IPS DF 4.7 (cell line): ENCODE measurements around the gene TP53TG3.
"Not testable (repeated sequence)": the region's sequence is repeated elsewhere in the genome, so short reads cannot be mapped to it uniquely, and the experiment has no call there.

Experiments used
- DNase-seq: peaks from one replicate; pipeline ENCODE4 v3.0.0-alpha.2; 2013; ENCODE audit warnings: low spot score; ENCODE audit errors: extremely low read depth

Gene TP53TG3, protein sequence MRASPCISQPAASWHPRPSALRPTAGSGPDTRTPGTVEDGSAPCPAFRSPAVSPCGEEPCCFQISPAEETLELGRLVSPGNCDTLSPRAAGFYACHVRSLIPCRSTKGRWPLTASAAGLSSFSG

DNA sequence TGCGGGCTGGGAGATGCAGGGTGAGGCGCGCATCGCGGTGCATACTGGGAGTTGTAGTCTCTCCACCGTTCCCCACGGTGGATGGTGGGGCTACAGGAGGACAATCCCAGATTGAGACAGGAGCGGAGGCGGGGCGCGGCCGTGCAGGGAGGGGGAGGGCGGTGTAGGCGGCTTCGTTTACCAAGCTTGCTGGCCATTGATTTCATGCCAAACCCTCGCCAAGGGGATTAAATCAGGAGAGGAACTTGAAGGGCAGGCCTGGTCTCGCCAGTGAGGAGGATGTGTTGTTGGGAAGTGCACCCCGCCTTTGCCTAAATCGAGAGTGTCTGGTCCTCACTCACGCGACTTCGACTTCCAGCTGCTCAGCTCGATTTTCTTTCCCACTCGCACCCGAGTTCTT, at the start of gene TP53TG3:
Gene TP53TG3, minus strand, starts transcription at position 101 of the 400 bp plus-strand sequence. Its CDS starts 68 bp downstream, at position 33.
- not testable (repeated sequence) for DNase-seq

DNA sequence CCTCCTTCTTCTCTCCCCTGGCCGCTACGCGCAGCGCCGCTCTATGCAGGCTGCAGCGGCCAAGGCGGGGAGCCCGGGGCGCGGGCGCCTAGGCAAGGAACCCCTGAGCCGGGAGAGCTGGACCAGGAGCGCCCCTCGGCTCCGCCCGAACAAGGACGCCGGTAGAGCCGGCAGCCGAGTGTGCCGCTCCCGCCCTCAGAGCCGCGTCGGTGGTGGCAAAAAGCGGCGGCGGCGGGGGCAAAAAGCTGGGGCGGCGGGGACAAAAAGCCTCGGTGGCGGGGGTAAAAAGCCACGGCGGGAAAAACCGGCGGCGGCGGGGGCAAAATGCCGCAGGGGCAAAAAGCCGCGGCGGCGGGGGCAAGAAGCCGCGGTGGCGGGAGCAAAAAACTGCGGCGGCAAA, 25.1 kb downstream of the TP53TG3 start:
- DNase-seq = not testable (repeated sequence)

GRCh38 chr16:32647562-32647961, 28.4 kb downstream of the TP53TG3 start:
- DNase-seq = not testable (repeated sequence)

DNA sequence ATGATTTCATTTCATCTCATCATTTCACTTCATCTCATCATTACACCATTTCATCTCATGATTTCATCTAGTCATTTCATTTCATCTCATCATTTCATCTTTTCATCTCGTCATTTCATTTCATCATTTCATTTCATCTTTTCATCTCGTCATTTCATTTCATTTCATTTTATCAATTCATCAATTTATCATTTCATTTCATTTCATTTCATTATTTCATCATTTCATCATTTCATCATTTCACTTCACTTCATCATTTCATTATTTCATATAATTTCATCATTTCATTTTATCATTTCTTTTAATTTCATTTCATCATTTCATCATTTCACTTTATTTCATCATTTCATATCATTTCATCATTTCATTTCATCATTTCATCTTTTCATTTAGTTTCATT, 29.2 kb downstream of the TP53TG3 start:
- DNase-seq = not testable (repeated sequence)

DNA sequence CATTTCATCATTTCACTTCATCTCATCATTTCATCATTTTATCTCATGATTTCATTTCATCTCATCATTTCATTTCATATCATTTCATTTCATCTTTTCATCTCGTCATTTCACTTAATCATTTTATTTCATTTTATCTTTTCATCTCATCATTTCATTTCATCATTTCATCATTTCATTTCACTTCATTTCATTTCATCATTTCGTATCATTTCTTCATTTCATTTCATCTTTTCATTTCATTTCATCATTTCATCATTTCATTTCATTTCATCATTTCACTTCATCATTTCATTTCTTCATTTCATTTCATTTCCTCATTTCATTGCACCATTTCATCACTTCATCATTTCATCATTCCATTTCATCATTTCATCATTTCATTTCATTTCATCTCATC, 29.8 kb downstream of the TP53TG3 start:
- DNase-seq = not testable (repeated sequence)

- not testable (repeated sequence) for DNase-seq
Measured at GRCh38 chr16:32645278-32645908, 30.6 kb downstream of the TP53TG3 start.

GRCh38 chr16:32644715-32645114, 31.2 kb downstream of the TP53TG3 start:
- DNase-seq = not testable (repeated sequence)

- DNase-seq = not testable (repeated sequence)
Measured at GRCh38 chr16:32637614-32638013, 38.4 kb downstream of the TP53TG3 start.

- DNase-seq = not testable (repeated sequence)
Measured at GRCh38 chr16:32632096-32632495, 43.9 kb downstream of the TP53TG3 start.
